RWPE2 (cell line): Measurements from ENCODE around the gene STRIP2.

Source experiments
- ATAC-seq: fragments of 200-7000 bp; cut with Tn5 transposase; 3 replicates; pipeline ENCODE4 v1.9.1; 2021; ENCODE audit warnings: low read depth
- DNase-seq: peaks from one replicate; pipeline ENCODE4 v3.0.0-alpha.2; 2020; ENCODE audit warnings: low spot score
- H3K27ac ChIP-seq: fragments of 450-650 bp; 2 replicates; pipeline ENCODE4 v1.5.1; 2017; ENCODE audit warnings: mild to moderate bottlenecking; ENCODE audit not compliant: poor library complexity, severe bottlenecking
- H3K27me3 ChIP-seq: fragments of 250-450 bp; sonication (Bioruptor Pico); 2 replicates; pipeline ENCODE4 v1.5.1; 2021; ENCODE audit warnings: mild to moderate bottlenecking, moderate library complexity; ENCODE audit not compliant: insufficient read depth, poor library complexity, severe bottlenecking
- H3K36me3 ChIP-seq: fragments of 250-450 bp; sonication (Bioruptor Pico); 2 replicates; pipeline ENCODE4 v1.5.1; 2020; ENCODE audit warnings: low read depth, mild to moderate bottlenecking, moderate library complexity
- H3K4me1 ChIP-seq: fragments of 250-450 bp; sonication (Bioruptor Pico); 2 replicates; pipeline ENCODE4 v1.5.1; 2021; ENCODE audit warnings: mild to moderate bottlenecking, moderate library complexity; ENCODE audit not compliant: insufficient read depth, poor library complexity, severe bottlenecking
- H3K4me3 ChIP-seq: fragments of 250-450 bp; sonication (Bioruptor Pico); 2 replicates; pipeline ENCODE4 v1.5.1; 2021; ENCODE audit warnings: mild to moderate bottlenecking, moderate library complexity; ENCODE audit not compliant: severe bottlenecking
- H3K9me3 ChIP-seq: fragments of 250-450 bp; sonication (Bioruptor Pico); 2 replicates; pipeline ENCODE4 v1.5.1; 2021; ENCODE audit warnings: mild to moderate bottlenecking, moderate library complexity; ENCODE audit not compliant: severe bottlenecking
- TF ChIP-seq, protein P1 (sequence below): fragments of 450-650 bp; IDR thresholded peaks from one replicate; pipeline ENCODE4 v1.5.1; 2017; ENCODE audit warnings: mild to moderate bottlenecking, moderate library complexity; ENCODE audit not compliant: poor library complexity, severe bottlenecking

STRIP2 gene

DNA sequence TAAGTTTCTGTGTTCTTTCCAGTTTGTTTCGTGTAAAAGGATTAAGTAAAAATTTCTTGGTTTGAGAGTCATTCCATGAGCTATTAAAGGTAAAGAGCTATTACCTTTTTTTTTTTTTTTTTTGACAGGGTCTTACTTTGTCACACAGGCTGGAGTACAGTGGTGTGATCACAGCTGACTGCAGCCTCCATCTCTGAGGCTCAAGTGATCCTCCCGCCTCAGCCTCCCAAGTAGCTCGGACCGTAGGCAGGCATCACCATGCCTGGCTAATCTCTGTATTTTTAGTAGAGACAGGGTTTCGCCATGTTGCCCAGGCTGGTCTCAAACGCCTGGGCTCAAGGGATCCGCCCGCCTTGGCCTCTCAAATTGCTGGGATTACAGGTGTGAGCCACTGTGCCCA, 69.5 kb downstream of the STRIP2 start:
- Histone ChIP-seq H3K27me3 (no peaks in the 10 kb centered on the region), H3K36me3 (no peaks in the 10 kb centered on the region), H3K4me3 (no peak overlapping the region), H3K9me3 (no peaks in the 10 kb centered on the region), H3K4me1 (no peaks in the 10 kb centered on the region), H3K27ac (no peak overlapping the region)
- no peak for DNase-seq
- TF ChIP-seq, protein P1, sequence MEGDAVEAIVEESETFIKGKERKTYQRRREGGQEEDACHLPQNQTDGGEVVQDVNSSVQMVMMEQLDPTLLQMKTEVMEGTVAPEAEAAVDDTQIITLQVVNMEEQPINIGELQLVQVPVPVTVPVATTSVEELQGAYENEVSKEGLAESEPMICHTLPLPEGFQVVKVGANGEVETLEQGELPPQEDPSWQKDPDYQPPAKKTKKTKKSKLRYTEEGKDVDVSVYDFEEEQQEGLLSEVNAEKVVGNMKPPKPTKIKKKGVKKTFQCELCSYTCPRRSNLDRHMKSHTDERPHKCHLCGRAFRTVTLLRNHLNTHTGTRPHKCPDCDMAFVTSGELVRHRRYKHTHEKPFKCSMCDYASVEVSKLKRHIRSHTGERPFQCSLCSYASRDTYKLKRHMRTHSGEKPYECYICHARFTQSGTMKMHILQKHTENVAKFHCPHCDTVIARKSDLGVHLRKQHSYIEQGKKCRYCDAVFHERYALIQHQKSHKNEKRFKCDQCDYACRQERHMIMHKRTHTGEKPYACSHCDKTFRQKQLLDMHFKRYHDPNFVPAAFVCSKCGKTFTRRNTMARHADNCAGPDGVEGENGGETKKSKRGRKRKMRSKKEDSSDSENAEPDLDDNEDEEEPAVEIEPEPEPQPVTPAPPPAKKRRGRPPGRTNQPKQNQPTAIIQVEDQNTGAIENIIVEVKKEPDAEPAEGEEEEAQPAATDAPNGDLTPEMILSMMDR, result no peak
- no peak for ATAC-seq

- Histone ChIP-seq H3K27me3 (no peaks in the 10 kb centered on the region), H3K4me1 (no peaks in the 10 kb centered on the region), H3K27ac (no peak overlapping the region), H3K36me3 (no peaks in the 10 kb centered on the region), H3K9me3 (no peaks in the 10 kb centered on the region), H3K4me3 (no peak overlapping the region)
- DNase-seq (no peak), ATAC-seq (no peak)
- TF ChIP-seq, protein P1, result no peak
Measured at GRCh38 chr7:129512192-129512591, 78.0 kb downstream of the STRIP2 start.

GRCh38 chr7:129513546-129513945, 79.3 kb downstream of the STRIP2 start:
- H3K4me3 ChIP-seq, result no peak overlapping the region
- DNase-seq, result no peak
- no peaks in the 10 kb centered on the region for H3K9me3 ChIP-seq
- no peaks in the 10 kb centered on the region for H3K27me3 ChIP-seq
- TF ChIP-seq, protein P1, result no peak
- H3K4me1 ChIP-seq, result no peaks in the 10 kb centered on the region
- no peak overlapping the region for H3K27ac ChIP-seq
- ATAC-seq, result no peak
- no peaks in the 10 kb centered on the region for H3K36me3 ChIP-seq

GRCh38 chr7:129514683-129515082, 80.5 kb downstream of the STRIP2 start:
- ATAC-seq (no peak), DNase-seq (no peak)
- Histone ChIP-seq H3K4me3 (no peak overlapping the region), H3K27me3 (no peaks in the 10 kb centered on the region), H3K36me3 (no peaks in the 10 kb centered on the region), H3K9me3 (no peaks in the 10 kb centered on the region), H3K27ac (no peak overlapping the region), H3K4me1 (no peaks in the 10 kb centered on the region)
- TF ChIP-seq, protein P1, result no peak

DNA sequence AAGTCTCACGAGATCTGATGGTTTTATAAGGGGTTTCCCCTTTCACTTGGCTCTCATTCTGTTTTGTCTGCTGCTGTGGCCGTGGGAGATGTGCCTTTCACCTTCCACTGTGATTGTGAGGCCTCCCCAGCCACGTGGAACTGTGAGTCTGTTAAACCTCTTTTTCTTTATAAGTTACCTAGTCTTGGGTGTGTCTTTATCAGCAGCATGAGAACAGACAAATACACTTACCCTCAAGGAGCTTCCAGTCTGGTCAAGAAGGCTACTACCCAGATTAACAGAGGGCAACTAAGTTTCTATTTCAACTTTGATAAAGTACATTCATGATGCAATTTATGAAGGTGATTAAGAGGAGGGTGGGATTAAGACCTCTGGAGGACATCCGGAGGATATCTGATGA, 81.1 kb downstream of the STRIP2 start:
- DNase-seq (no peak), ATAC-seq (no peak)
- H3K27me3 ChIP-seq, result no peaks in the 10 kb centered on the region
- no peaks in the 10 kb centered on the region for H3K36me3 ChIP-seq
- TF ChIP-seq, protein P1, result no peak
- no peak overlapping the region for H3K4me3 ChIP-seq
- H3K27ac ChIP-seq, result no peak overlapping the region
- H3K4me1 ChIP-seq, result no peaks in the 10 kb centered on the region
- no peaks in the 10 kb centered on the region for H3K9me3 ChIP-seq
